ENCODE measurements around the gene AZI2.

GRCh38 chr3:28388978-28389377 is 40.4 kb upstream of the AZI2 start:
- TF ChIP-seq CTCF (IDR thresholded peaks at IDR 0.05) = no peak
- no peak for TF ChIP-seq POLR2AphosphoS5 (IDR thresholded peaks at IDR 0.05)
